ENCODE measurements around the gene VANGL1. TPM values are rescaled to one million over a fixed set of nuclear protein-coding genes. Genes with fewer than 3 reads are reported as not detected.
"Not testable (repeated sequence)": the region's sequence is repeated elsewhere in the genome, so short reads cannot be mapped to it uniquely, and the experiment has no call there.

The VANGL1 gene
- total and polyA plus RNA-seq, 2 of the 8 experiments (the other 6 are each of a cell fraction or from before 2014, with no cell fraction given) = 9.4 to 13.4 TPM

- H3K4me3 ChIP-seq (ENCODE audit: extremely low read depth in 1 of 4, insufficient read depth in 2 of 4, low read depth in 3 of 4, low read length in 4 of 4); H3K56ac ChIP-seq (replicated peaks; ENCODE audit: insufficient read length, low read depth, low read length); H3K79me2 ChIP-seq (ENCODE audit: control insufficient read depth in 1 of 2, insufficient read depth in 2 of 2, low read length in 2 of 2); H2BK5ac ChIP-seq (ENCODE audit: low read depth, low read length); H2AFZ ChIP-seq (ENCODE audit: low read length); H4K20me1 ChIP-seq (replicated peaks in 1 of 2; ENCODE audit: control insufficient read depth in 1 of 2, insufficient read depth in 2 of 2, low read length in 2 of 2); H4K5ac ChIP-seq (ENCODE audit: insufficient read length, low read depth, low read length); H3K4me2 ChIP-seq (ENCODE audit: insufficient read depth in 1 of 2, low read depth in 2 of 2, low read length in 2 of 2); H3K27ac ChIP-seq (ENCODE audit: low read depth, low read length); H2BK15ac ChIP-seq (ENCODE audit: low read length); H3K4ac ChIP-seq (replicated peaks; ENCODE audit: insufficient read length, low read depth, low read length); H3K18ac ChIP-seq (ENCODE audit: extremely low read depth, low read length); H2BK20ac ChIP-seq (ENCODE audit: low read length); H3K79me1 ChIP-seq (ENCODE audit: low read depth, low read length); H4K91ac ChIP-seq (replicated peaks; ENCODE audit: insufficient read length, low read length); H4K8ac ChIP-seq (ENCODE audit: extremely low read depth, insufficient read depth, low read length); H3K9ac ChIP-seq (replicated peaks in 1 of 4; ENCODE audit: extremely low read depth in 1 of 4, low read depth in 3 of 4, low read length in 3 of 4); H3K23me2 ChIP-seq (ENCODE audit: low read depth, low read length); H3K36me3 ChIP-seq (ENCODE audit: control insufficient read depth in 2 of 4, insufficient read depth in 4 of 4, low read length in 3 of 4); H3K27me3 ChIP-seq (replicated peaks in 1 of 4; ENCODE audit: control insufficient read depth in 3 of 4, extremely low read depth in 1 of 4, insufficient read depth in 3 of 4, low read length in 3 of 4); H3K9me3 ChIP-seq (ENCODE audit: insufficient read depth in 2 of 2, low read depth in 1 of 2, low read length in 1 of 2); DNase-seq (ENCODE audit: low read depth in 1 of 2, low spot score in 2 of 2); H2BK12ac ChIP-seq (ENCODE audit: low read depth, low read length); H2BK120ac ChIP-seq (replicated peaks; ENCODE audit: low read depth, low read length); H3K14ac ChIP-seq (ENCODE audit: insufficient read length); H2AK5ac ChIP-seq (ENCODE audit: low read depth, low read length); FAIRE-seq; H3K23ac ChIP-seq (ENCODE audit: insufficient read length): not testable (repeated sequence)
- H3K4me1 ChIP-seq (replicated peaks in 1 of 4; ENCODE audit: control insufficient read depth in 3 of 4, insufficient read depth in 4 of 4, low read length in 3 of 4) = peaks cover 4 to 11% (median 6%) of the 10 kb centered on the region in 4 experiments; a peak in 5 of 7 replicates
- 91% methylated on average over 1 of the region's 1 CpG; no CpG with 5 or more reads in 1 of the 2 experiments for WGBS, 2 experiments (ENCODE audit: extremely low coverage in 1 of 2, insufficient coverage in 1 of 2, insufficient read length in 1 of 2, insufficient replicate concordance in 2 of 2, low coverage in 1 of 2, low lambda C conversion rate in 2 of 2, missing lambda C conversion rate in 1 of 2)
- POLR2A ChIA-PET (ENCODE audit: partially characterized antibody) = interaction anchor here (2.7 kb wide), 1 partner anchor 9 kb away, joined by 10 read pairs; the partner anchor contains the start of gene VANGL1
- CTCF ChIA-PET (ENCODE audit: partially characterized antibody) = interaction anchor here (0.9 kb wide), 1 partner anchor 9 kb away, joined by 4 read pairs; no protein-coding TSS in a partner anchor
Measured at GRCh38 chr1:115633606-115634005, 8.2 kb upstream of the VANGL1 start.

- H3K4me2 ChIP-seq (ENCODE audit: insufficient read depth in 1 of 2, low read depth in 2 of 2, low read length in 2 of 2); H3K18ac ChIP-seq (ENCODE audit: extremely low read depth, low read length); H2AK5ac ChIP-seq (ENCODE audit: low read depth, low read length); H3K79me1 ChIP-seq (ENCODE audit: low read depth, low read length); H3K14ac ChIP-seq (ENCODE audit: insufficient read length); POLR2A ChIA-PET (ENCODE audit: partially characterized antibody); H4K5ac ChIP-seq (ENCODE audit: insufficient read length, low read depth, low read length); H3K4me1 ChIP-seq (replicated peaks in 1 of 4; ENCODE audit: control insufficient read depth in 3 of 4, insufficient read depth in 4 of 4, low read length in 3 of 4); H3K4me3 ChIP-seq (ENCODE audit: extremely low read depth in 1 of 4, insufficient read depth in 2 of 4, low read depth in 3 of 4, low read length in 4 of 4); H2BK20ac ChIP-seq (ENCODE audit: low read length); DNase-seq (ENCODE audit: low read depth in 1 of 2, low spot score in 2 of 2); H2BK15ac ChIP-seq (ENCODE audit: low read length); H2BK12ac ChIP-seq (ENCODE audit: low read depth, low read length); CTCF ChIA-PET (ENCODE audit: partially characterized antibody); H2BK120ac ChIP-seq (replicated peaks; ENCODE audit: low read depth, low read length); H4K91ac ChIP-seq (replicated peaks; ENCODE audit: insufficient read length, low read length); H3K36me3 ChIP-seq (ENCODE audit: control insufficient read depth in 2 of 4, insufficient read depth in 4 of 4, low read length in 3 of 4); H4K8ac ChIP-seq (ENCODE audit: extremely low read depth, insufficient read depth, low read length); H3K27me3 ChIP-seq (replicated peaks in 1 of 4; ENCODE audit: control insufficient read depth in 3 of 4, extremely low read depth in 1 of 4, insufficient read depth in 3 of 4, low read length in 3 of 4); H4K20me1 ChIP-seq (replicated peaks in 1 of 2; ENCODE audit: control insufficient read depth in 1 of 2, insufficient read depth in 2 of 2, low read length in 2 of 2); H3K4ac ChIP-seq (replicated peaks; ENCODE audit: insufficient read length, low read depth, low read length); H2BK5ac ChIP-seq (ENCODE audit: low read depth, low read length); FAIRE-seq; H3K27ac ChIP-seq (ENCODE audit: low read depth, low read length); H3K23me2 ChIP-seq (ENCODE audit: low read depth, low read length); H3K56ac ChIP-seq (replicated peaks; ENCODE audit: insufficient read length, low read depth, low read length); H3K23ac ChIP-seq (ENCODE audit: insufficient read length); H2AFZ ChIP-seq (ENCODE audit: low read length); H3K79me2 ChIP-seq (ENCODE audit: control insufficient read depth in 1 of 2, insufficient read depth in 2 of 2, low read length in 2 of 2); H3K9ac ChIP-seq (replicated peaks in 1 of 4; ENCODE audit: extremely low read depth in 1 of 4, low read depth in 3 of 4, low read length in 3 of 4): not testable (repeated sequence)
- H3K9me3 ChIP-seq (ENCODE audit: insufficient read depth in 2 of 2, low read depth in 1 of 2, low read length in 1 of 2) = peaks cover 6 to 12% of the 10 kb centered on the region in 2 experiments; a peak in 2 of 4 replicates
- WGBS, 2 experiments (ENCODE audit: extremely low coverage in 1 of 2, insufficient coverage in 1 of 2, insufficient read length in 1 of 2, insufficient replicate concordance in 2 of 2, low coverage in 1 of 2, low lambda C conversion rate in 2 of 2, missing lambda C conversion rate in 1 of 2) = 80% methylated on average over 1 of the region's 1 CpG; no CpG with 5 or more reads in 1 of the 2 experiments
Measured at GRCh38 chr1:115637247-115637646, 4.5 kb upstream of the VANGL1 start.

All from H1 (cell line).